Measurements from ENCODE around the gene ADH5. TPM values are rescaled to one million over a fixed set of nuclear protein-coding genes. Genes with fewer than 3 reads are reported as not detected.

Gene ADH5
- total and polyA plus RNA-seq, 7 donors, result 59.8 to 108 (median 75.1) TPM

- Histone ChIP-seq H3K4me3 (no peak overlapping the region), H3K9me3 (no peaks in the 10 kb centered on the region), H3K4me1 (no peaks in the 10 kb centered on the region), H3K27me3 (ENCODE audit: insufficient read depth in 3 of 3, low read length in 2 of 3) (no peaks in the 10 kb centered on the region), H3K27ac (no peak overlapping the region), H3K36me3 (ENCODE audit: insufficient read depth in 1 of 2, low read depth in 1 of 2) (no peaks in the 10 kb centered on the region)
- 30 to 78% (median 67%) methylated on average over 2 of the region's 2 CpGs for WGBS, 3 donors
- DNase-seq, result no peak
- ATAC-seq, result no peak
- intact Hi-C loops (cut with DNase I), result no loop called here
- no peak for TF ChIP-seq CTCF (IDR thresholded peaks at IDR 0.05)
Measured at GRCh38 chr4:99131378-99131777, 42.8 kb upstream of the ADH5 start.

- no peak overlapping the region for H3K27ac ChIP-seq
- no peaks in the 10 kb centered on the region for H3K9me3 ChIP-seq
- no peak for DNase-seq
- no peak overlapping the region for H3K4me3 ChIP-seq
- no peak for ATAC-seq
- no peaks in the 10 kb centered on the region for H3K27me3 ChIP-seq (ENCODE audit: insufficient read depth in 3 of 3, low read length in 2 of 3)
- H3K4me1 ChIP-seq, result no peaks in the 10 kb centered on the region
- intact Hi-C loops (cut with DNase I), result no loop called here
- H3K36me3 ChIP-seq (ENCODE audit: insufficient read depth in 1 of 2, low read depth in 1 of 2), result no peaks in the 10 kb centered on the region
- WGBS, 3 donors, result 48 to 62% (median 58%) methylated on average over 1 of the region's 1 CpG
- no peak for TF ChIP-seq CTCF (IDR thresholded peaks at IDR 0.05)
Measured at GRCh38 chr4:99126376-99126775, 37.8 kb upstream of the ADH5 start.

- intact Hi-C loops (cut with DNase I), result no loop called here
- Histone ChIP-seq H3K4me3 (no peak overlapping the region), H3K9me3 (no peaks in the 10 kb centered on the region), H3K36me3 (ENCODE audit: insufficient read depth in 1 of 2, low read depth in 1 of 2) (no peaks in the 10 kb centered on the region), H3K27me3 (ENCODE audit: insufficient read depth in 3 of 3, low read length in 2 of 3) (peaks cover 0 to 2% (median 0%) of the 10 kb centered on the region in 3 donors), H3K27ac (no peak overlapping the region), H3K4me1 (no peaks in the 10 kb centered on the region)
- TF ChIP-seq CTCF (IDR thresholded peaks at IDR 0.05), result no peak
- DNase-seq, result no peak
- WGBS, 3 donors, result 71 to 91% (median 89%) methylated on average over 4 of the region's 4 CpGs
- ATAC-seq, result no peak
Measured at GRCh38 chr4:99121008-99121407, 32.4 kb upstream of the ADH5 start.

- 85 to 93% (median 87%) methylated on average over 5 of the region's 5 CpGs for WGBS, 3 donors
- Histone ChIP-seq H3K4me1 (no peaks in the 10 kb centered on the region), H3K9me3 (no peaks in the 10 kb centered on the region), H3K27me3 (ENCODE audit: insufficient read depth in 3 of 3, low read length in 2 of 3) (peaks cover 0 to 2% (median 0%) of the 10 kb centered on the region in 3 donors), H3K36me3 (ENCODE audit: insufficient read depth in 1 of 2, low read depth in 1 of 2) (no peaks in the 10 kb centered on the region), H3K27ac (no peak overlapping the region), H3K4me3 (no peak overlapping the region)
- TF ChIP-seq CTCF (IDR thresholded peaks at IDR 0.05), result no peak
- intact Hi-C loops (cut with DNase I), result no loop called here
- ATAC-seq (no peak), DNase-seq (no peak)
Measured at GRCh38 chr4:99120501-99120900, 31.9 kb upstream of the ADH5 start.
